HG03196 (cell line): ENCODE measurements around the gene ITGA2.
"Not testable (repeated sequence)": the region's sequence is repeated elsewhere in the genome, so short reads cannot be mapped to it uniquely, and the experiment has no call there.

Experiments
- ATAC-seq: cut with Tn5 transposase; IDR thresholded peaks from one replicate; pipeline ENCODE4 v1.9.1; 2021; ENCODE audit not compliant: unreplicated experiment

ITGA2 gene

GRCh38 chr5:53092242-53092641 lies 103.1 kb downstream of the ITGA2 start:
- no peak for ATAC-seq

GRCh38 chr5:53095217-53095616 lies 106.1 kb downstream of the ITGA2 start:
- no peak for ATAC-seq

GRCh38 chr5:53095931-53096525 lies 106.9 kb downstream of the ITGA2 start:
- ATAC-seq: peak; percentile 56

GRCh38 chr5:53099546-53099945 lies 110.4 kb downstream of the ITGA2 start:
- ATAC-seq: no peak

- ATAC-seq: no peak
Observed at GRCh38 chr5:53100606-53101005, 111.5 kb downstream of the ITGA2 start.

- ATAC-seq: no peak
Observed at GRCh38 chr5:53105611-53106300, 116.6 kb downstream of the ITGA2 start.

GRCh38 chr5:53109056-53109442 lies 119.9 kb downstream of the ITGA2 start:
- ATAC-seq: peak; percentile 15

GRCh38 chr5:53109443-53110127 lies 120.4 kb downstream of the ITGA2 start, which contains the start of gene MOCS2:
TSS of gene MOCS2 (minus strand) at chr5:53109757. CDS start at chr5:53107174, 2,583 bp downstream.
- peak; percentile 97 for ATAC-seq

- peak; percentile 4 for ATAC-seq
Observed at GRCh38 chr5:53110156-53110555, 121.0 kb downstream of the ITGA2 start.

GRCh38 chr5:53111139-53111538 lies 122.0 kb downstream of the ITGA2 start:
- no peak for ATAC-seq

GRCh38 chr5:53112307-53112706 lies 123.2 kb downstream of the ITGA2 start:
- not testable (repeated sequence) for ATAC-seq

- no peak for ATAC-seq
Observed at GRCh38 chr5:53112909-53113308, 123.8 kb downstream of the ITGA2 start.

- ATAC-seq: no peak
Observed at GRCh38 chr5:53113947-53114346, 124.8 kb downstream of the ITGA2 start.

- ATAC-seq: no peak
Observed at GRCh38 chr5:53114988-53115387, 125.8 kb downstream of the ITGA2 start.

- ATAC-seq: no peak
Observed at GRCh38 chr5:53116597-53116996, 127.4 kb downstream of the ITGA2 start.

- ATAC-seq: no peak
Observed at GRCh38 chr5:53118879-53119278, 129.7 kb downstream of the ITGA2 start.

GRCh38 chr5:53120165-53120564 lies 131.0 kb downstream of the ITGA2 start:
- no peak for ATAC-seq

GRCh38 chr5:53123702-53124101 lies 134.6 kb downstream of the ITGA2 start:
- ATAC-seq: no peak

- ATAC-seq: no peak
Observed at GRCh38 chr5:53126521-53126920, 137.4 kb downstream of the ITGA2 start.

GRCh38 chr5:53127107-53127506 lies 138.0 kb downstream of the ITGA2 start:
- no peak for ATAC-seq

- ATAC-seq: no peak
Observed at GRCh38 chr5:53128481-53128880, 139.3 kb downstream of the ITGA2 start.

GRCh38 chr5:53130266-53130665 lies 141.1 kb downstream of the ITGA2 start:
- ATAC-seq: no peak
